Stimulated activated CD8-positive, alpha-beta memory T cell treated with anti-CD3 and anti-CD28 coated beads, Interleukin-15, amount 100 ng/mL, for 1 hour (primary cell): Measurements from ENCODE around the gene RAPGEF4.
A peak's percentile ranks its signal among the peaks of the same experiment; 100 is the strongest.

Source experiments
- DNase-seq: peaks from one replicate; pipeline ENCODE4 v3.0.0-alpha.2; 2020; ENCODE audit warnings: low read depth

The RAPGEF4 gene

GRCh38 chr2:172969166-172969565 is 233.5 kb downstream of the RAPGEF4 start:
- DNase-seq = no peak

GRCh38 chr2:172969609-172970008 is 234.0 kb downstream of the RAPGEF4 start:
- DNase-seq = no peak

GRCh38 chr2:172970660-172971059 is 235.0 kb downstream of the RAPGEF4 start:
- DNase-seq = no peak

GRCh38 chr2:172972005-172972619 is 236.5 kb downstream of the RAPGEF4 start:
- DNase-seq = peak; percentile 13

GRCh38 chr2:172974762-172975161 is 239.1 kb downstream of the RAPGEF4 start:
- no peak for DNase-seq

- DNase-seq = no peak
Observed at GRCh38 chr2:172976116-172976515, 240.5 kb downstream of the RAPGEF4 start.

- no peak for DNase-seq
Observed at GRCh38 chr2:172976816-172977215, 241.2 kb downstream of the RAPGEF4 start.

GRCh38 chr2:172977270-172978062 is 241.8 kb downstream of the RAPGEF4 start:
- DNase-seq = no peak

- DNase-seq = no peak
Observed at GRCh38 chr2:172978063-172978383, 242.4 kb downstream of the RAPGEF4 start.

- DNase-seq = no peak
Observed at GRCh38 chr2:172985139-172985892, 249.7 kb downstream of the RAPGEF4 start.

GRCh38 chr2:172986040-172986439 is 250.4 kb downstream of the RAPGEF4 start:
- DNase-seq = no peak

GRCh38 chr2:172988728-172989127 is 253.1 kb downstream of the RAPGEF4 start:
- DNase-seq = no peak

- no peak for DNase-seq
Observed at GRCh38 chr2:172991031-172991430, 255.4 kb downstream of the RAPGEF4 start.

GRCh38 chr2:172993139-172993538 is 257.5 kb downstream of the RAPGEF4 start:
- no peak for DNase-seq

- no peak for DNase-seq
Observed at GRCh38 chr2:172993931-172994717, 258.5 kb downstream of the RAPGEF4 start.

GRCh38 chr2:172994864-172995263 is 259.2 kb downstream of the RAPGEF4 start:
- DNase-seq = no peak

GRCh38 chr2:172995323-172996244 is 259.9 kb downstream of the RAPGEF4 start:
- DNase-seq = no peak

GRCh38 chr2:172996387-172996961 is 260.8 kb downstream of the RAPGEF4 start:
- no peak for DNase-seq

GRCh38 chr2:172997031-172997430 is 261.4 kb downstream of the RAPGEF4 start:
- no peak for DNase-seq

GRCh38 chr2:172998547-172999272 is 263.1 kb downstream of the RAPGEF4 start:
- DNase-seq = no peak
